Activated naive CD4-positive, alpha-beta T cell (primary cell): ENCODE data around the gene ARX.

Experiments used
- DNase-seq, 4 experiments: peaks; one replicate each; lab custom pipeline; 2025; lab: John Stamatoyannopoulos, UW

Gene ARX

DNA sequence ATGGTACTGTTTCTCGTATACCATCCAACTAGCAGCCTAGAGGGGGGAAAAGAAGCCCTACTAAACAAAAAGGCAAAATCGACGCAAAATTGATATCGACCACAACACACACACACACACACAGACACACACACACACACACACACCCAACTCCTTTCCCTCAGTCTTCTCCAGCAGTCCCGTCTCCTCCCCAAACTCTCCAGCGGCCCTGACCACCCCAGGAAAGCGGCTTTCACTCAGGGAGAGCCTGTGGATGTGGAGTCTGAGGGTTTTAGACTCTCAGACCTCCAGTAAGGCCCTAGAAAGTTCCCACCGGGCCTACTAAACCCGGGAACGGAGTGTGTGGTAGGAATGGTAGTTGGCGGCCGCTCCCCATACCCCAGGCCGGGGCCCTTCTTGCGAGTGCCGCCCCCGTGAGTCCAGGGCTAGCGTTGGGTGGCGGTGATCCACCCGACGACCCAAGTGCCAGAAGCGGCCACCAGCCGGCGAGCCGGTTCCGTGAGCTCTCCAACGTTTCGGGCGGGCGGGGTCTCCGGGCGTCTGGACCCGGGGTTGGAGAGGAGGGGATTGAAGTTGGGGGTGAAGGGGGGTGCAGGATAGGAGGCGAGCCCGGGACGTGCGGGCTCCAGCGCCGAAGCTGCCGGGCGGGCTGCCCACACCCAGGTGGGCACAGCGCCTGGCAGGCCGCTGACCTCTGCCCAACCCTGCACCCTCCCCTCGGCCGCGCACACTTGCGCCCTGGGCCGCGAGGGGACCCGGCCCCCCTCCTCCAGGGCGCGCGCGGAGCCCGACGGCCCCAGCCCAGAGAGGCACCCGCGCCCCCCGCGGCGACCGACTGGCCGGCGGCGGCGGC is 13.7 kb downstream of the ARX start:
- DNase-seq: no peak

DNA sequence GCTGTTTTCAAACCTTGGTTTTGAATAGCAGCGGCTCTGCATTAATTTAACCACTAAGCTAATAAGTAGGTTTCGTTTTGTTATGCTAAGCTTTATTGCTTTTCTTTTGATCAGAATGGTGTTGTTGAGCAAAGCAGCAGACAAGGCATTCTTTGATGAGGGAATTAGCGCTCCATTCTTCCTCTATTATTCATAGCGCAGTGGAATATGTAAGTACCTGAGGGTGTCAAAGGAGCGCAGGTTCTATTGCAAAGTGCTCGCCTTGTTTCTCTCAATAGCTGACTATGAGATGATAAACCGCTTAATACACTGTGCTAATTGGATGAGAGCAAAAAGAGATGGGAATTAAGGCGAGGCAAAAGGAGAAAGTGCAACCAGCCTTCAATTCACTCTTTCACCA is 16.3 kb downstream of the ARX start:
- no peak for DNase-seq

DNA sequence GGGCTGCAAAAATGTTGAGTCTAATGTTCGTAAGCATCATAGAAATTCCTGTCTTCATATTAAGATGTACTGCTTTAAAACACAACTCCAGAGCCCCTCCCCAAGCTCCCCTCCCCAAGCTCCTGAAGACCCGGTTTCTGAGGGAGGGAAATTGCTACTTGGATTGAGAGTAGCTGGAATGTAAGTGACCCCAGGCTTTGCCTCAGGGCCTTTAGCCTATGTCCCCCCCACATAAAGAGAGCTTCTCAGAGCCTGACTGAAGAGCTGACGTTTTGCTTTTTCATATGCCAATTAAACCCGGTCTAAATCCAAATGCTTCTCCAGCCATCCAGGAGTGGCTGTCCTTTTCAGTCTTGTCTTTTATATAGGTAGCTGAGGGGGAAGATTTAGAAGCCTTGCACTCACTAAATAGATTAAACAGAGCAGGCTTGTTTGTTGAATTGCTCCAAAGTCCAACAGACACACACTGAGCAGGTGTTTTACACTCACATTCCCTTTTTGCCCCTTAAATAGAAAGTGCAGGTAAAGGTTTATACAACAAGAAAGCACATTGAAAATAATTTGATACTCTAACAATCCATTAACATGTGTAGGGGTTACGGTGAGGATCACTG is 19.6 kb downstream of the ARX start:
- no peak for DNase-seq

DNA sequence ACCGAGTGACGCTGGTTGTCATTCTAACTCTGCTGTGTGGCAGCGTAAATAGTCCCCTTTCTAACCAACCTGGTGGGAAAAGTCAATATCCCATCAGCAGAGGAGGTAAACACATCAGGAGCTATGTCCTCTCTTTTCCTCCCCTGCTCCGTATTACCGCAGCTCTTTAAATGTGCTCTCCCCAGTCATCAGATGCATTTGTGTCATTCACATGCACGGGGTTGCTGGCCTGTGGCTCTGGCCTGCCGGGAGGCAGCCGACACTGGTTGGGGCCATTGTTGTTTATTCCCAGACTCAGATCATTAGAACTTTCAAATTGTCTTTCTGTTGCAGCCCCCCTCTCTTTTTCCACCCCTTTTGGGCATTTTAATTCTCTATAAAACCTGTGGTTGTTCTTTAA is 21.9 kb downstream of the ARX start:
- no peak for DNase-seq

DNA sequence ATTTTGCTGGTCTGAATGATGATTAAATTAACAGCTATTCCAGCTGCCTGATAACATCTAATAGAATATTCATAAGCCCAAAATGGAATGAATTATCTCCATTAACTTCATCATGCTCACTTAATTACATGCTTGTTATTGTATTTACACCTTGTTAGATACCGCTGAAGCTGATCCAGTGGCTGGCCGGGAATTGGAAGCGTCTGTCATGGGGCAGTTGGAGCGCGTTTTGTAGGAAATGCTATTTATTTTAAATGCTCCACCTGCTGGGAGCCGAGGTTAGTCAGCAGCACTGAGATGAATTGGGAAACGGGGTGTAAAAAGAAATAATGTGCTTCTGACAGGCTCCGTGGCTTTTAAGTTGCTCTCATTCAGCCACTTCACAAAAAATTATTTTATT is 25.2 kb downstream of the ARX start:
- no peak for DNase-seq

DNA sequence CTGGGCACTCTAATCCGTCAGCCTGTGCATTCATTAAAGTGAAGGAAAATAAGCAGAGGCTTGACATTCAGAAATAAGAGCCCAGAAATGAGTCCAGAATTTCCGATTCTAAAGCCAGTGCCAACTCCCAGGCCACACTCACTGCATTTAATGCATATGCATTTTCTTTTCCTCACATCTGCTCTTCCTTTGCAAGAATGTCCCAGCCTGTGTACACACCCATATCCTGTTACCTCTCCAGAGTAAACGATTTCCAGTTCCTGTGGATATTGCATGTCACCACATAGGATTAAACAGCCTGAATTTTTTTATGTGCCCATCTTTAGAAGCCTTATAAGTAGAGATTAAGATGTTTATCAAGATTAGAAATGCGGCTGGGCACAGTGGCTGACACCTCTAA is 27.5 kb downstream of the ARX start:
- no peak for DNase-seq

DNA sequence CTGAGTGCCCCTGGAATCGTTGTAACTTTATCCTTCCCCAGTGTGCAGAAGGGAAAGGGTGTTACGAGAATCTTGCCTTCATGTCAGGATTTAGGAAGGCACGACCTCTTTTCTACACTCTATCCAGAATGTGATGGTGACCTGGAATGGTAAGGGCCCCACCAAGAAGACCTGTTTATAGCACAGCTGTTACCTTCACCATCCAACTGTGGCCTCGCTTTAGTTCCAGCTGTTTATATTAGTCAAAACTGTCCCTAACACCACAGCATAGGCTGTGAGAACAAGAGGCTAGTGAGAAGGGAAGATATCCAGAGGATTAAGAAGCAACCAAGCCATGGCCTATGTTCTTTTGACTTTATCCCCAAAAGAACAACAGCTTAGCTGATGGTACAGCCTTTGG is 28.0 kb downstream of the ARX start:
- no peak for DNase-seq

DNA sequence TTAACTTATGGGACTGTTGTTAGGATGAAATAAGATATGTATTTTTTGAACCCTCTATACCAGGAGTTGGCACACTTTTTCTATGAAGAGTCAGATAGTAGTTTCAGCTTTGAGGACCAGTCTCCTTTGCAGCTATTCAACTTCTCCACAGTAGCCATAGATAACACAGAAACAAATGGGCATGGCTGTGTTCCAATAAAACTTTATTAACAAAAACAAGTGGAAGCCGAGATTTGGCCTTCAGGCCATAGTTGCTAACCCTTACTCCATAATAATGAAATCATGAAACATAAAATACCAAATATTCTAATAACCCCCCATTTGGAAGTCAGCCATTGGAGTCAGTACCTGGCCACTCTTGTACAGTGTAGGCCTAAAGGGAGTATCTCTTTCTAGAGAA is 30.6 kb downstream of the ARX start:
- no peak for DNase-seq

DNA sequence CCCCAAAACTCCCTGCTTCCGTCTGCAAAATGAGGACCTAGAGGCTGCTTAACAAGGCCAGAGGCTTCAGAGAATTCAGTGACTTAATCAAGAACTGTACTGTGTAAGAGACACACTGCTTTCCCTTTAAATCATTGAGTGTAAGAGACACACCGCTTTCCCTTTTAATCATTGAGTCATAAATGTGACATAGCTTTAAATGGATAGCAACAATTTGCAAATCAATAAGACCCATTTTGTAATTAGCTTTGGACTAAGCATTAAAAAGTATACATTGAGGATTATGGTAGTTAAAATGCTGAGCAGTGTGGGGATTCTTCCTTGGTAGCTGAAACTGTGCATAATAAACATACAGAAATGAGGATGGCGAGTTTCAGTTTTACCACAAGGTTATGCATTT is 31.8 kb downstream of the ARX start:
- DNase-seq: no peak

DNA sequence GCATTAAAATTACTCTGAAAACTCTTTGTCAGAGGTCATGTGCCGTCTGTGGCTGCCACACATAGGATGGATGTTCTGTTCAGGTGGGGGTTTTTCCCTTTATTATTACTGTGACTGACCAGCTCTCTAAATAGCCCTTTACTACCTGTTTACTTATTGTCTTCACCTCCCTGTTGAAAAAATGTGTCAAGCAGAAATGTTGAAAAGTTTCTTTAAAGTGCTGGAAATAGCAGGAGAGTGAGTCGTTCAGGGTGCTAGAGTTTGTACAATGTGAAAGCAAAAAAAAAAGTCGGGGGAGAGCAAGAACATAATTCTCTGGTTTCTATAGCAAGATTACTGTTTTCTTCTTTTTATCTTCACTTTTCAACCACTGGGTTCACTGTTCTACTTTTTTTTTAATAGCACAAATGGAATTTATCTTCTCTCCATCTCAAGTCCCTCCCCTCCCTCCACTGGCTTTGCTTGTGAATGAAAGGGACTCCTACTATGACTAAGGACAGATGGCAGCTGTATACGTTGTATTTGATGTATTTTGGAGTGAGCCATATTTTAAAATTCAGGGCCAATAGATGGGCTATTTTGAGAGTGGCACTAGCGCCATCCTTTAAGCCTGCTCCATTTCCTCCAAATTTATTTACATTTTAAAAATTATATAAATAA is 33.3 kb downstream of the ARX start:
- no peak for DNase-seq

DNA sequence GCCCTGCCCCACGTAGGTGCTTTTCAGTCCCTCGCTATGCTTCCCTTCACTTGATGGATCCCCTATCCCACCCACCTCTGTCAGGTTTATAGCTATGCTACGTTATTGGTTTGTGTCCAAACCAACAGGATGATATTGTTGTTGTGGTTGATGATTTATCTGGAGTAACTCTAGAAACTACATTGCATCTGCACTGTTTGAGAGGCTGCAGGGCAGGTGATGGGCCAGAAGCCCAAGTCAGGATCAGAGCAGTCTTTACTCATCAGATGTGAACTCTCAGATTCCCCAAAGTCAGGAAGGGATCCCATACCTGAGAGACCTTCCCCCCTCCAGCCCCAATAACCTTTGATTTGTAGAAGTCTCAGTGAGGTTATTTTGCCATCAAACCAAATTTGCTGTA is 34.7 kb downstream of the ARX start:
- DNase-seq: no peak

DNA sequence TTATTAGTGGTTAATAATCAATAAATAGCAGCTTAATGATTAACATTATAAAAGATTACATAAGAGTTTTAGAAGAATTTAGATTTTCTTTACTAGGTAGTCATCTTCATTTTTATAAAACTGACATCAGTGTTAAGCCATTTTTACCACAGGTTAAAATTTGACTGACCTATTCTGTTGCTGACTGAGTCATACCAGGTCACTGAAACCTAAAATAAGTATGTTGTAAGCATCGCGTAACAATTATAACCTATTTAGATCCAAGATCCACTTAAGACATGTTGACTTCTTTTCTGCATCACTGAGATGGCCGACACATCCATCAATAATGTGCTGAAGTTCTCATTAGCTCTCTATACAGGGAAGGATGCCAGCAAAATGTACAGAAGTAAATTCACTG is 36.7 kb downstream of the ARX start:
- no peak for DNase-seq

DNA sequence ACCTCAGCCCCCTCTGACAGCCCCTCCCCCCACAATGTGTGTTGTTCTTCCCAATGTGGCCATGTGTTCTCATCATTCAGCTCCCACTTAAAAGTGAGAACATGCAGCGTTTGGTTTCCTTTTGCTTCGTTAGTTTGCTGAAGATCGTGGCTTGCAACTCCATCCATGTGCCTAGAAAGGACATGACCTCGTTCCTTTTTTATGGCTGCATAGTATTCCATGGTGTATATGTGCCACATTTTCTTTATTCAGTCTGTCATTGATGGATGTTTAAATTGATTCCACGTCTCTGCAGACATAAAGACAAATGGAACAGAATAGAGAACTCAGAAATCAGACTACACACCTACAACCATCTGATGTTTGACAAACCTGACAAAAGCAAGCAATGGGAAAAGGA is 46.0 kb downstream of the ARX start:
- no peak for DNase-seq

DNA sequence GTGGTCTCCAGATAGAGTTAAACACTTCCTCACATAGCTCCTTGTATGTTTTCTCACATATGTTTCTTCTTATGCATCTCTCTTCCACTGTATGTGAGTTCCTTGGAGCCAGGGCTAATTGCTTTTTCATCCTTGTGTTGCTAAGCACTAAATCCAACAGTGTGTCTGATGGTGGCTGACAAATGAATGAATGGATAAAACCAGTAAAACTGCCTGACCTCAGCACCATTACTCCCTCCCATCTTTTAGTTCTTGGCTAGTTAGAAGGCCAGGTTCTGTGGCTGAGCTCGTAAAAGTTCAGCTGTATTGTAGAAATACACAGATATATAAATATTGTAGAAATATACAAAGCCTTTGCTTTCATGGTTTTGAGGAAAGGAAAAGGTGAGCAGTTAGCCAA is 50.4 kb downstream of the ARX start:
- DNase-seq: no peak

DNA sequence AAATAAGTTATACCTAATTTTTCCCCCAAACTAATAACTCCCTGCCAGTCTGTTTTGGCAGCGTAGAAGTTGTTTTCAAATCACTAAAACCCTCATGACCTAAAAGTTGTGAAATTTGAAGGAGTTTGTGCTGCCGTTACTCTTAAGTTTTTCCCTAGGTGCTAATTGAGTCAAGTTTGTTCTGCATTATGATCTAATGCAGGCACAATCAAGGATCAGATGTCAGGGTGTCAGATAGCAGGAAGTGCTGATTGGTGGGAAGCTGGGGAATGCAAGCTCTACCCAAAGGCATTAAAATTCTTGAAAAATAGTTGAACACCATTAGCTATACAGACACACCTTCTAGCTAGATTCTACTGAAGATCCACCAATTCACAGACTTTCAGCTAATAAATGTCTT is 51.9 kb downstream of the ARX start:
- no peak for DNase-seq

DNA sequence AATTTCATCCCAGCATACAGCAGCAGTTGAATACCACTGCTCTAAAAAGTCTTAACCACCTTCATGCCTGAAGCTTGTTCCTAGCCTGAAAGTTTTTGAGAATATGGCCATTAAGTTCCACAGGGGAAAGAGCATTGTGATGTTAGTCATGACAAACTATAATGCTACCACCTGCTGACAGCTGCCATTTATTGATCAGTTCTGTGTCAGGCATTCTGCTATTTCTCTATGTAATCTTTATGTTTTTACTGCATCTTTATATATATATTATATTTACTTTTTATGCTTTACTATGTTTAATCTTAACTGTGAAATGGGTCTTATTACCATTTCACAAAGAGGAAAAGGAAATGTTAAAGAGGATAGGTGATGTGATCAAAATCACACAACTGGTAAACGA is 54.0 kb downstream of the ARX start:
- no peak for DNase-seq

DNA sequence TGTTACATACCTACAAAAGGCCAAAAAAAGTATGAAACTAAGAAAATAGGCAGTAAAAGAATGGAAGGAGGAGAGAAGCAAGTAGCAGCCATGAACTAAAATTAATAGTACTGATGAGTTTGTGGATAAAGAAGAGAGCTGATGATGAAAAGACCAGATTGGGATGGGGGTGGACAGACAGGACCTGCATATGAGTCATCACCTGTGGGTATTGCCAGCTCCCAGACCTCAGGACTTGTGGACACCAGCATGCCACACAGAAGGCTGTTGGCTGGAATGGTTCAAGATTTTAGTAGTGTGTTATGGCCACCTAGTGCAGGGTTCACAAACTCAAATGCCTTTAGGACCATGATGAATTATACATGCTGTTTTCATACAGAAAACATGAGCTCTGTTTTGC is 58.9 kb downstream of the ARX start:
- no peak for DNase-seq

DNA sequence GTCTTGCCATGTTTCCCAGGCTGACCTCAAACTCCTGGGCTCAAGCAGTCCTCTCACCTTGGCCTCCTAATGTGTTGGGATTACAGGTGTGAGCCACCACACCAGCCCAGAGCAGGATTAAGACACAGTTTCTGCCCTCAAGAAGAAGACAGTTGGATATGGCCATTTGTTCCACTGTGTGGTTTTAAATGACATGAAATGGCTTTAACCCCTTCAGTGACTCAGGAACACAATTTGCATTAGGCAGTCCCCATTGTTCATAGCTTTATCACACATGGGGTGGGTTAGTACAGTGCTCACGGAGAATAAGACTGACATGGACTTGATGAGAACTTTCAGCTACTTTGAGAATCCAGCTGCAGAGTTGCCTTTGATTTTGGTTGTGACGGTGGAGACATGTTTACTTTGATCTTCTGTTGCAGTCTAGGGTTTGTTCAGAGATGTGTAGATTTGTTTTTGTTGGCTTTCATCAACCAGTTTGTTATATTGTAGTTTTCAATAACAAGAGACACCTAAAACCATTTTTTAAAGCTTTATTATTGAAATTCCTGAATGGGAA is 60.3 kb downstream of the ARX start:
- no peak for DNase-seq

DNA sequence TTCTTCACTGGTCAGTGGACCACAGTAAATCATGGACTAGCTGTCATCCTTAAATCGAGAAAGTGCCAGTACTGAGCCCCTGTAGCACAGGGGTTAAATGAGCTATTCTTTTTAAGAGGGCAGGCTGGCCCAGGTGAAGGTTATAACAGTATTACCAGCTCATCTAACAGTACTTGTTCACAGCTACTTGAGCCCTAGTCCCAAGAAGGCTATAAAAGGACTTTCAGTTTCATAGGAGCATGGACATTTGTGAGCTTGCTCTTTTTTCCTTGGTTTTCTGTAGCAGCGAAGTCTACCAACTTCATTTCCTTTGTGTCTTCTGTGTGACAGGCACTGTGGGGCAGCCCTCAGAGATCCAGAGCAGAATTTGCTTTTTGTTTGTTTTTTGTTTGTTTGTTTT is 61.0 kb downstream of the ARX start:
- DNase-seq: no peak
